ENCODE measurements around the gene IGSF10. TPM values are rescaled to one million over a fixed set of nuclear protein-coding genes. Genes with fewer than 3 reads are reported as not detected.
"Not testable (repeated sequence)": the region's sequence is repeated elsewhere in the genome, so short reads cannot be mapped to it uniquely, and the experiment has no call there.

Gene IGSF10
- 1 to 10 TPM; 1.7 to 2.2 (median 1.8) TPM for polyA plus RNA-seq (ENCODE audit: insufficient read length in 3 of 3)

GRCh38 chr3:151460774-151461450 lies at the start of gene IGSF10:
Gene IGSF10, minus strand, starts transcription at chr3:151461061. Its CDS starts 2,352 bp downstream, at chr3:151458709.
- DNase-seq (ENCODE audit: low read depth in 3 of 3, low spot score in 2 of 3): no peak

GRCh38 chr3:151509468-151510135 lies 48.7 kb upstream of the IGSF10 start:
- not testable (repeated sequence) for DNase-seq (ENCODE audit: low read depth in 3 of 3, low spot score in 2 of 3)

GRCh38 chr3:151504606-151505005 lies 43.7 kb upstream of the IGSF10 start:
- no peak for DNase-seq (ENCODE audit: low read depth in 3 of 3, low spot score in 2 of 3)

- no peak for DNase-seq (ENCODE audit: low read depth in 3 of 3, low spot score in 2 of 3)
Measured at GRCh38 chr3:151503074-151503473, 42.2 kb upstream of the IGSF10 start.

GRCh38 chr3:151501923-151502632 lies 41.2 kb upstream of the IGSF10 start:
- DNase-seq (ENCODE audit: low read depth in 3 of 3, low spot score in 2 of 3): no peak

GRCh38 chr3:151501171-151501922 lies 40.5 kb upstream of the IGSF10 start:
- DNase-seq (ENCODE audit: low read depth in 3 of 3, low spot score in 2 of 3): no peak

- DNase-seq (ENCODE audit: low read depth in 3 of 3, low spot score in 2 of 3): no peak
Measured at GRCh38 chr3:151499168-151499567, 38.3 kb upstream of the IGSF10 start.

GRCh38 chr3:151491525-151491924 lies 30.7 kb upstream of the IGSF10 start:
- DNase-seq (ENCODE audit: low read depth in 3 of 3, low spot score in 2 of 3): no peak

- not testable (repeated sequence) for DNase-seq (ENCODE audit: low read depth in 3 of 3, low spot score in 2 of 3)
Measured at GRCh38 chr3:151487833-151488232, 27.0 kb upstream of the IGSF10 start.

- DNase-seq (ENCODE audit: low read depth in 3 of 3, low spot score in 2 of 3): no peak
Measured at GRCh38 chr3:151483961-151484520, 23.2 kb upstream of the IGSF10 start.

- DNase-seq (ENCODE audit: low read depth in 3 of 3, low spot score in 2 of 3): no peak
Measured at GRCh38 chr3:151483488-151483887, 22.6 kb upstream of the IGSF10 start.

GRCh38 chr3:151480492-151480891 lies 19.6 kb upstream of the IGSF10 start:
- no peak for DNase-seq (ENCODE audit: low read depth in 3 of 3, low spot score in 2 of 3)

GRCh38 chr3:151479452-151479851 lies 18.6 kb upstream of the IGSF10 start:
- no peak for DNase-seq (ENCODE audit: low read depth in 3 of 3, low spot score in 2 of 3)

GRCh38 chr3:151478335-151478697 lies 17.5 kb upstream of the IGSF10 start:
- DNase-seq (ENCODE audit: low read depth in 3 of 3, low spot score in 2 of 3): no peak

GRCh38 chr3:151477591-151478334 lies 16.9 kb upstream of the IGSF10 start:
- DNase-seq (ENCODE audit: low read depth in 3 of 3, low spot score in 2 of 3): no peak

GRCh38 chr3:151476344-151477018 lies 15.6 kb upstream of the IGSF10 start:
- no peak for DNase-seq (ENCODE audit: low read depth in 3 of 3, low spot score in 2 of 3)

GRCh38 chr3:151468284-151468917 lies 7.5 kb upstream of the IGSF10 start:
- no peak for DNase-seq (ENCODE audit: low read depth in 3 of 3, low spot score in 2 of 3)

- DNase-seq (ENCODE audit: low read depth in 3 of 3, low spot score in 2 of 3): no peak
Measured at GRCh38 chr3:151467069-151467468, 6.2 kb upstream of the IGSF10 start.

- DNase-seq (ENCODE audit: low read depth in 3 of 3, low spot score in 2 of 3): no peak
Measured at GRCh38 chr3:151462991-151463390, 2.1 kb upstream of the IGSF10 start.
